LNCAP (cell line): ENCODE data around the gene ANKDD1A.

Experiments
- TF ChIP-seq, protein P1 (sequence below): fragments of 450-650 bp; IDR thresholded peaks from 2 replicates; pipeline ENCODE4 v1.5.1; 2017; ENCODE audit warnings: mild to moderate bottlenecking

The ANKDD1A gene

DNA sequence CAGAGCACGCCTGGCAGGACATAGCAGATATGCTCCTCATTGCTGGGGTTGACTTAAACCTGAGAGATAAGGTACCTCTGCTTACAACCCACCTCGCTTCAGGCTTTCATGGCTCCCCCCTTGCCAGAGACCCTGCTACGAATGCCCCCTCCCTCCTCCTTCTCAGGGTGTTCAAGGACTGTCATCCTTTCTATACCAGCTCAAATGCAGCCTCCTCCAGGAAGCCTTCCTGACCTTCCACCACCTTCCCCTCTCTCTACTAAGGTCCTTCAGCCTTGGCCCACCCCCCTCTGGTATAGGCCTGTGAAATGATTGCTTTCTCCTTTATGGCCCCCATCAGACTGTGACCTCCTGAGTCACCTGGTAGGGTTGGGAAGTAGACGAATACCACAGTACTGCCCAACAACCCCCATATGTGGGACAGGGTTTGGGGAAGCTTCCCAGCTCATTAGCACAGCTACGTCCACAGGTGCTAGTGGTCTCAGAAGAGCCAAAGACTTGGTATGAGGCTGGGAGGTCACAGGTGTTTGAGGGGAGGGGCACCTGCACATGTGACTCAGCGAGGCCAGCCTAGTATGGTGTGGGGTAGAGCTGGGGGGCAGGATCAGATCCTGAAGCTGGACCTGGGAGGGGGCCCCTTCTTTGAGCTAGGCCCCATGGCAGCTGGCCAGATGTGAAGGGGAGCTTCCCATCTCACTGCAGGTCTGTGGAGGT is 32.0 kb downstream of the ANKDD1A start:
- TF ChIP-seq, protein P1, sequence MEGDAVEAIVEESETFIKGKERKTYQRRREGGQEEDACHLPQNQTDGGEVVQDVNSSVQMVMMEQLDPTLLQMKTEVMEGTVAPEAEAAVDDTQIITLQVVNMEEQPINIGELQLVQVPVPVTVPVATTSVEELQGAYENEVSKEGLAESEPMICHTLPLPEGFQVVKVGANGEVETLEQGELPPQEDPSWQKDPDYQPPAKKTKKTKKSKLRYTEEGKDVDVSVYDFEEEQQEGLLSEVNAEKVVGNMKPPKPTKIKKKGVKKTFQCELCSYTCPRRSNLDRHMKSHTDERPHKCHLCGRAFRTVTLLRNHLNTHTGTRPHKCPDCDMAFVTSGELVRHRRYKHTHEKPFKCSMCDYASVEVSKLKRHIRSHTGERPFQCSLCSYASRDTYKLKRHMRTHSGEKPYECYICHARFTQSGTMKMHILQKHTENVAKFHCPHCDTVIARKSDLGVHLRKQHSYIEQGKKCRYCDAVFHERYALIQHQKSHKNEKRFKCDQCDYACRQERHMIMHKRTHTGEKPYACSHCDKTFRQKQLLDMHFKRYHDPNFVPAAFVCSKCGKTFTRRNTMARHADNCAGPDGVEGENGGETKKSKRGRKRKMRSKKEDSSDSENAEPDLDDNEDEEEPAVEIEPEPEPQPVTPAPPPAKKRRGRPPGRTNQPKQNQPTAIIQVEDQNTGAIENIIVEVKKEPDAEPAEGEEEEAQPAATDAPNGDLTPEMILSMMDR, result no peak

GRCh38 chr15:64944961-64945360 is 33.3 kb downstream of the ANKDD1A start:
- TF ChIP-seq, protein P1, result no peak

GRCh38 chr15:64947211-64947610 is 35.5 kb downstream of the ANKDD1A start:
- TF ChIP-seq, protein P1, result no peak

DNA sequence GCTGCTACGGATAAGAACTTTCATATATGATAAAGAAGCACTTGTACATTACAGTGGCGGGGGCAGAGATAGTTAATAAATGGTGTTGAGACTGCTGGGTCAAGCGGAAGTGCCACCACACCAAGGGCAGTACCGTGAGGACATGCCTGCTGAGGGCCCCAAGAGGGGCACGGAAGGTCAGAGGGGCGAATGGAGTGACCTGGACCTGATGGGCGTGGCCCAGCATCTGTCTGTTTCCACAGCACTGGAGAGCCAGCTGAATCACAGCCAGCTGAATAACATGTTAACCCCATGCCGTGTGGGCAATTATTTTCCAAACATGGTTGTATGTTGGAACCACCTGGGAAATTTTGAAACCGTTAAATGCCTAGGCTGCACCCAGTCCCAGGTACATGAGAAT is 37.2 kb downstream of the ANKDD1A start:
- TF ChIP-seq, protein P1, result no peak

DNA sequence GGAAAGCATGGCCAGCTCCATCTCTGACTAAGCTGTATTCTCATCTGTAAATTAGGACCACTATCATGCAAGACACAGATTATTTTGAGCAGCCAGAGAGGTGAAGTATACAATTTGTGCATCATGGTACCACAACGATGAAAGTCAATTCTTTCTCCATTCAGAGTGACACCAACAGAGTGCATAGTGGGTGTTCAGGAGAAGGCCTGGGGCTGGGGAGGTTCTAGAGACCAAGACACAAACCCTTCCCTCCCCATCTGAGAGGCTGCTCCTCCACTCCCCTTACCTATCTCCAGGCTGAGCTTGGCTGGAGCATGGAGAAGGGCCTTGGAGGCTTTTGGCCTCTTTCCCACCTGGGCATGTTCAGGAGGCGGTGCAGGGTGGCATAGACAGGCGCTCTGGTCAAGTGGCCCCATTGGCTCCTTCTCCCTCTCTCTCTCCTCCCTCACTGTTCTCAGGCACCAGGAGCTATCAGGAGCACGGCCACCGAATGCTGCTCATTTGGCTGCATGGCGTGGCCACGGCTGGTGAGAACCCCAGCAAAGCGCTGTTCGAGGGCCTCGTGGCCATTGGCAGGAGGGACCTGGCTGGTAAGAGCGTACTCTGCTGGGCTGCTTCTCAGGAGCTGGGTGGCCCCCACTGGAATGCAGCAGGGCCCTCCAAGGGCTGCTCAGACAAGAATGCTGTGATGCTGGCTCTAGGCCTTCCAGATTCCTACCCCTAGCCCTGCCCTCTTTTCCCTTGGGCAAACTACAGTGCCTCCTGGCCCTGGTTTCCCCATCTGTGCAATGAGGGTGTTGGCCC is 37.9 kb downstream of the ANKDD1A start:
- TF ChIP-seq, protein P1, result no peak

DNA sequence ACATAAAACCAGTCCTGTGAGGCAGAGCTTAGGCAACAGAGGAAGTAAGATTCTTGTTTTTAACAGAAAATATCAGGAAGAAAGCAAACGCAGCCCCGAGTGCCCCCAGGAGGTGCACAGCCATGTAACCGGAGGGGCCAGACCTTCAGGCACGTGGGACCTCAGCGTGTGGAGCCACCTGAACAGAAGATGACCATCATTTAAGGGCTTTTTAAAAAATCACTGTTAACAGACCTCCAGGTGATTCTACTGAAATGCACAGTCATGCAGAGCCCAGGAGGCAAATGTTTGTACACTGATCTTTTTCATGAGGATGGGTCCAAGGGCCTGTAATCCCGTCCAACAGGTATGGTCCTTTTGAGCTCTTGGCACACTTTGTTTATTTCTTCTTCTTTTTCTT is 39.2 kb downstream of the ANKDD1A start:
- TF ChIP-seq, protein P1, result no peak

DNA sequence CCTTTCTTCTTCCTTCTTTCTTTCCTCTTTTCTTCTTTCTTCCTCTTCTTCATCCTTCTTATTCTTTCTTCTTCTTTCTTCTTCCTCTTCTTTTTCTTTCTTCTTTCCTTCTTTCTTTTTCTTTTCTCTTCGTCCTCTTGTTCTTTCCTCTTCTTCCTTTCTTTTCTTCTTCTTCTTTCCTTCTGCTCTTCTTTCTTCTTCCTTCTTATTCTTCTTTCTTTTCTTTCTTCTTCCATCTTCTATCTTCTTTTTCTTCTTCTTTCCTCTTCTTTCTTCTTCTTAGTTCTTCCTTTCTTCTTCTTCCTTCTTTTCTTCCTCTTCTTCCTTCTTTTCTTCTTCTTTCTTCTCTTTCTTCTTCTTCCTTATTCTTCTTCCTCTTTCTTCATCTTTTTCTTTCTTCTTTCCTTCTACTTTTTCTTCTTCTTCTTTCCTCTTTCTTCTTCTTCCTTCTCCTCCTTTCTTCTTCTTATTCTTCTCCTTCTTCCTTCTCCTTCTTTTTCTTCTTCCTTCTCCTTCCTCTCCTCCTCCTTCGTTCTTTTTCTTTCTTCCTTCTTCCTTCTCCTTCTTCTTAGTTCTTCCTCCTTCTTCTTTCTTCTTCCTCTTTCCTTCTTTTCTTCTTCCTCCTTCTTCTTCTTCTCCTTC is 40.2 kb downstream of the ANKDD1A start:
- TF ChIP-seq, protein P1, result no peak
